ENCODE measurements around the gene CYP2U1. TPM values are rescaled to one million over a fixed set of nuclear protein-coding genes. Genes with fewer than 3 reads are reported as not detected.
A peak's percentile ranks its signal among the peaks of the same experiment; 100 is the strongest.

Gene CYP2U1
- total and polyA plus RNA-seq, 2 experiments from 2014 or later: 3.2 to 9.9 TPM

DNA sequence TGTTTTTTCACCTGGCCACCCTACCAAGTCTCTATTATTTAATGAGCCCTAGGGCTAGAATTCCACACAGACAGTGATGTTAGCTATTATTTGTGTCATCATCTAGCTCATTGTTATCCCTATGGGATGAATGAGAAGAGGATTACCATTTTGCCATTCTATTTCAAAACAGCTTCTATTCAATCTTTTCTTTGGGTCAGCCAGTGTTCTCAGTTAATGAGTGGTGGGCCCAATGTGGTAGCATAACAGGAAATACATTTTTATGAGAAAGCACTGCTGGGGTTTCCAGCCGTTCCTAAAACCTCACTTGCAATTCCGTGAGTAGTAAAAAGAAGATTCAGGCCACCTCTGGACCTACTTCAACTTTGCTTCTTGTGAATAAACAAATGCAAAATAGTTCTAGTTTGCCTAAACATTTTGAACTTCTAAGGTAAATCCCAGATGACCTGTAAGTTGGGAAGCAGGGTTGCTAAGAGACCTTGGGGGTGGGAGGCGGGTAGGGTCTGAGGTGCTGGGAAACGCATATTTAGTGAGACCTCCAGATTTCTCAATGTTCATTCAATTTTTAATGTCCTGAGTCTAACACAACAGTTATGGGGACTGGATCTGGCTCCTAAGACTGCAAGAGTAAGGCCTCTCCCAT is 24.8 kb upstream of the CYP2U1 start (continued):
- TF ChIP-seq EZH2 (IDR thresholded peaks at IDR 0.05; ENCODE audit: low read depth, unreplicated experiment): no peak
- peak; percentile 73 for TF ChIP-seq NANOG (IDR thresholded peaks at IDR 0.05; ENCODE audit: borderline replicate concordance)
- TF ChIP-seq CREB1 (CRISPR knock-in tag; IDR thresholded peaks at IDR 0.05; ENCODE audit: low read depth): 0 out of 2 replicates have a peak, but pooled peaks have one; percentile 4
- TF ChIP-seq JUNB (IDR thresholded peaks at IDR 0.05; ENCODE audit: unreplicated experiment): no peak
- no peak for TF ChIP-seq EZH2phosphoT487 (IDR thresholded peaks at IDR 0.05; ENCODE audit: unreplicated experiment)

DNA sequence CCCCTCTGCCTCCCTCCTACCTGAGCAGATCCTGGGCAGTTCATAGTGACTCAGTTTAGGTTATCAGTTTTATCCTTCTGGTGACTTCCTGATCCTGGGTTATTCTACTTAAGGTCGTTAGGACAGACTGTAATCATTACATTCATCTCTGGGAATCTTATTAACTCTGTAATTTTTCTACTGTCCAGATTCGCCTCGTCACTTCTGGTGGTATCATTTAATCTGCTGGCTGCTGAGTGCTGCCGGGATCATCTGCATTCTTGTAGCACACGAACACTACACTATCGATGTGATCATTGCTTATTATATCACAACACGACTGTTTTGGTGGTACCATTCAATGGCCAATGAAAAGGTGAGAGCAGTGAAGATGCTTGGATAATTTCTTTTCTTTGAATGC is 23.0 kb upstream of the CYP2U1 start:
- Histone ChIP-seq H3K9me2 (ENCODE audit: insufficient read depth) (peaks cover 9% of the 10 kb centered on the region; the same call in 1 of the 2 replicates), H2AFZ (no peak overlapping the region), H3K79me2 (replicated peaks; ENCODE audit: insufficient read depth) (no peaks in the 10 kb centered on the region), H3K27me3 (ENCODE audit: insufficient read depth) (no peaks in the 10 kb centered on the region), H3K4me2 (no peak overlapping the region; the same call in 1 of the 2 replicates), H4K20me1 (replicated peaks; ENCODE audit: insufficient read depth) (no peaks in the 10 kb centered on the region), H3K27ac (ENCODE audit: low read depth) (no peak overlapping the region), H3K36me3 (ENCODE audit: insufficient read depth) (no peaks in the 10 kb centered on the region), H3K4me1 (ENCODE audit: insufficient read depth) (peaks cover 28% of the 10 kb centered on the region), H3K4me3 (no peak overlapping the region), H3F3A (replicated peaks; ENCODE audit: low read depth) (peaks cover 4% of the 10 kb centered on the region; the same call in 1 of the 2 replicates)
- Mint-ChIP-seq H3K36me3 (ENCODE audit: low read depth) (peaks cover 13% of the 10 kb centered on the region), H3K27ac (no peak overlapping the region), H3K9me3 (peaks cover 6% of the 10 kb centered on the region; the same call in 2 of the 3 replicates), H3K4me3 (no peak overlapping the region), H3K27me3 (ENCODE audit: insufficient read depth, low read depth, poor library complexity) (peaks cover 1% of the 10 kb centered on the region), H3K4me1 (peaks cover 25% of the 10 kb centered on the region)
- no peak for DNase-seq (ENCODE audit: low spot score)
- no peak for ATAC-seq
- TF ChIP-seq EZH2phosphoT487 (IDR thresholded peaks at IDR 0.05; ENCODE audit: unreplicated experiment) (no peak), EZH2 (IDR thresholded peaks at IDR 0.05; ENCODE audit: low read depth, unreplicated experiment) (no peak), STAT1 (IDR thresholded peaks at IDR 0.05; ENCODE audit: unreplicated experiment) (no peak), NANOG (IDR thresholded peaks at IDR 0.05; ENCODE audit: borderline replicate concordance) (no peak), CREB1 (CRISPR knock-in tag; IDR thresholded peaks at IDR 0.05; ENCODE audit: low read depth) (no peak), POLR2AphosphoS5 (IDR thresholded peaks at IDR 0.05; ENCODE audit: low read depth) (no peak), ZNF331 (CRISPR knock-in tag; IDR thresholded peaks at IDR 0.05; ENCODE audit: low read depth) (no peak), ZNF114 (CRISPR knock-in tag; IDR thresholded peaks at IDR 0.05) (no peak), JUNB (IDR thresholded peaks at IDR 0.05; ENCODE audit: unreplicated experiment) (no peak)
- TF ChIP-seq, protein P1, sequence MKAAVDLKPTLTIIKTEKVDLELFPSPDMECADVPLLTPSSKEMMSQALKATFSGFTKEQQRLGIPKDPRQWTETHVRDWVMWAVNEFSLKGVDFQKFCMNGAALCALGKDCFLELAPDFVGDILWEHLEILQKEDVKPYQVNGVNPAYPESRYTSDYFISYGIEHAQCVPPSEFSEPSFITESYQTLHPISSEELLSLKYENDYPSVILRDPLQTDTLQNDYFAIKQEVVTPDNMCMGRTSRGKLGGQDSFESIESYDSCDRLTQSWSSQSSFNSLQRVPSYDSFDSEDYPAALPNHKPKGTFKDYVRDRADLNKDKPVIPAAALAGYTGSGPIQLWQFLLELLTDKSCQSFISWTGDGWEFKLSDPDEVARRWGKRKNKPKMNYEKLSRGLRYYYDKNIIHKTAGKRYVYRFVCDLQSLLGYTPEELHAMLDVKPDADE (IDR thresholded peaks at IDR 0.05): no peak
- TF ChIP-seq, protein P2, sequence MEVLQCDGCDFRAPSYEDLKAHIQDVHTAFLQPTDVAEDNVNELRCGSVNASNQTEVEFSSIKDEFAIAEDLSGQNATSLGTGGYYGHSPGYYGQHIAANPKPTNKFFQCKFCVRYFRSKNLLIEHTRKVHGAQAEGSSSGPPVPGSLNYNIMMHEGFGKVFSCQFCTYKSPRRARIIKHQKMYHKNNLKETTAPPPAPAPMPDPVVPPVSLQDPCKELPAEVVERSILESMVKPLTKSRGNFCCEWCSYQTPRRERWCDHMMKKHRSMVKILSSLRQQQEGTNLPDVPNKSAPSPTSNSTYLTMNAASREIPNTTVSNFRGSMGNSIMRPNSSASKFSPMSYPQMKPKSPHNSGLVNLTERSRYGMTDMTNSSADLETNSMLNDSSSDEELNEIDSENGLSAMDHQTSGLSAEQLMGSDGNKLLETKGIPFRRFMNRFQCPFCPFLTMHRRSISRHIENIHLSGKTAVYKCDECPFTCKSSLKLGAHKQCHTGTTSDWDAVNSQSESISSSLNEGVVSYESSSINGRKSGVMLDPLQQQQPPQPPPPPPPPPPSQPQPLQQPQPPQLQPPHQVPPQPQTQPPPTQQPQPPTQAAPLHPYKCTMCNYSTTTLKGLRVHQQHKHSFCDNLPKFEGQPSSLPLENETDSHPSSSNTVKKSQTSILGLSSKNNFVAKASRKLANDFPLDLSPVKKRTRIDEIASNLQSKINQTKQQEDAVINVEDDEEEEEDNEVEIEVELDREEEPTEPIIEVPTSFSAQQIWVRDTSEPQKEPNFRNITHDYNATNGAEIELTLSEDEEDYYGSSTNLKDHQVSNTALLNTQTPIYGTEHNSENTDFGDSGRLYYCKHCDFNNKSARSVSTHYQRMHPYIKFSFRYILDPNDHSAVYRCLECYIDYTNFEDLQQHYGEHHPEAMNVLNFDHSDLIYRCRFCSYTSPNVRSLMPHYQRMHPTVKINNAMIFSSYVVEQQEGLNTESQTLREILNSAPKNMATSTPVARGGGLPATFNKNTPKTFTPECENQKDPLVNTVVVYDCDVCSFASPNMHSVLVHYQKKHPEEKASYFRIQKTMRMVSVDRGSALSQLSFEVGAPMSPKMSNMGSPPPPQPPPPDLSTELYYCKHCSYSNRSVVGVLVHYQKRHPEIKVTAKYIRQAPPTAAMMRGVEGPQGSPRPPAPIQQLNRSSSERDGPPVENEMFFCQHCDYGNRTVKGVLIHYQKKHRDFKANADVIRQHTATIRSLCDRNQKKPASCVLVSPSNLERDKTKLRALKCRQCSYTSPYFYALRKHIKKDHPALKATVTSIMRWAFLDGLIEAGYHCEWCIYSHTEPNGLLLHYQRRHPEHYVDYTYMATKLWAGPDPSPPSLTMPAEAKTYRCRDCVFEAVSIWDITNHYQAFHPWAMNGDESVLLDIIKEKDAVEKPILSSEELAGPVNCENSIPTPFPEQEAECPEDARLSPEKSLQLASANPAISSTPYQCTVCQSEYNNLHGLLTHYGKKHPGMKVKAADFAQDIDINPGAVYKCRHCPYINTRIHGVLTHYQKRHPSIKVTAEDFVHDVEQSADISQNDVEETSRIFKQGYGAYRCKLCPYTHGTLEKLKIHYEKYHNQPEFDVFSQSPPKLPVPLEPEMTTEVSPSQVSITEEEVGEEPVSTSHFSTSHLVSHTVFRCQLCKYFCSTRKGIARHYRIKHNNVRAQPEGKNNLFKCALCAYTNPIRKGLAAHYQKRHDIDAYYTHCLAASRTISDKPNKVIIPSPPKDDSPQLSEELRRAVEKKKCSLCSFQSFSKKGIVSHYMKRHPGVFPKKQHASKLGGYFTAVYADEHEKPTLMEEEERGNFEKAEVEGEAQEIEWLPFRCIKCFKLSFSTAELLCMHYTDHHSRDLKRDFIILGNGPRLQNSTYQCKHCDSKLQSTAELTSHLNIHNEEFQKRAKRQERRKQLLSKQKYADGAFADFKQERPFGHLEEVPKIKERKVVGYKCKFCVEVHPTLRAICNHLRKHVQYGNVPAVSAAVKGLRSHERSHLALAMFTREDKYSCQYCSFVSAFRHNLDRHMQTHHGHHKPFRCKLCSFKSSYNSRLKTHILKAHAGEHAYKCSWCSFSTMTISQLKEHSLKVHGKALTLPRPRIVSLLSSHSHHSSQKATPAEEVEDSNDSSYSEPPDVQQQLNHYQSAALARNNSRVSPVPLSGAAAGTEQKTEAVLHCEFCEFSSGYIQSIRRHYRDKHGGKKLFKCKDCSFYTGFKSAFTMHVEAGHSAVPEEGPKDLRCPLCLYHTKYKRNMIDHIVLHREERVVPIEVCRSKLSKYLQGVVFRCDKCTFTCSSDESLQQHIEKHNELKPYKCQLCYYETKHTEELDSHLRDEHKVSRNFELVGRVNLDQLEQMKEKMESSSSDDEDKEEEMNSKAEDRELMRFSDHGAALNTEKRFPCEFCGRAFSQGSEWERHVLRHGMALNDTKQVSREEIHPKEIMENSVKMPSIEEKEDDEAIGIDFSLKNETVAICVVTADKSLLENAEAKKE (CRISPR knock-in tag; IDR thresholded peaks at IDR 0.05): no peak
- TF ChIP-seq, protein P3, sequence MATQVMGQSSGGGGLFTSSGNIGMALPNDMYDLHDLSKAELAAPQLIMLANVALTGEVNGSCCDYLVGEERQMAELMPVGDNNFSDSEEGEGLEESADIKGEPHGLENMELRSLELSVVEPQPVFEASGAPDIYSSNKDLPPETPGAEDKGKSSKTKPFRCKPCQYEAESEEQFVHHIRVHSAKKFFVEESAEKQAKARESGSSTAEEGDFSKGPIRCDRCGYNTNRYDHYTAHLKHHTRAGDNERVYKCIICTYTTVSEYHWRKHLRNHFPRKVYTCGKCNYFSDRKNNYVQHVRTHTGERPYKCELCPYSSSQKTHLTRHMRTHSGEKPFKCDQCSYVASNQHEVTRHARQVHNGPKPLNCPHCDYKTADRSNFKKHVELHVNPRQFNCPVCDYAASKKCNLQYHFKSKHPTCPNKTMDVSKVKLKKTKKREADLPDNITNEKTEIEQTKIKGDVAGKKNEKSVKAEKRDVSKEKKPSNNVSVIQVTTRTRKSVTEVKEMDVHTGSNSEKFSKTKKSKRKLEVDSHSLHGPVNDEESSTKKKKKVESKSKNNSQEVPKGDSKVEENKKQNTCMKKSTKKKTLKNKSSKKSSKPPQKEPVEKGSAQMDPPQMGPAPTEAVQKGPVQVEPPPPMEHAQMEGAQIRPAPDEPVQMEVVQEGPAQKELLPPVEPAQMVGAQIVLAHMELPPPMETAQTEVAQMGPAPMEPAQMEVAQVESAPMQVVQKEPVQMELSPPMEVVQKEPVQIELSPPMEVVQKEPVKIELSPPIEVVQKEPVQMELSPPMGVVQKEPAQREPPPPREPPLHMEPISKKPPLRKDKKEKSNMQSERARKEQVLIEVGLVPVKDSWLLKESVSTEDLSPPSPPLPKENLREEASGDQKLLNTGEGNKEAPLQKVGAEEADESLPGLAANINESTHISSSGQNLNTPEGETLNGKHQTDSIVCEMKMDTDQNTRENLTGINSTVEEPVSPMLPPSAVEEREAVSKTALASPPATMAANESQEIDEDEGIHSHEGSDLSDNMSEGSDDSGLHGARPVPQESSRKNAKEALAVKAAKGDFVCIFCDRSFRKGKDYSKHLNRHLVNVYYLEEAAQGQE (IDR thresholded peaks at IDR 0.05; ENCODE audit: unreplicated experiment): no peak
